Measurements from ENCODE around the gene NDUFB2.
A peak's percentile ranks its signal among the peaks of the same experiment; 100 is the strongest.

The NDUFB2 gene

DNA sequence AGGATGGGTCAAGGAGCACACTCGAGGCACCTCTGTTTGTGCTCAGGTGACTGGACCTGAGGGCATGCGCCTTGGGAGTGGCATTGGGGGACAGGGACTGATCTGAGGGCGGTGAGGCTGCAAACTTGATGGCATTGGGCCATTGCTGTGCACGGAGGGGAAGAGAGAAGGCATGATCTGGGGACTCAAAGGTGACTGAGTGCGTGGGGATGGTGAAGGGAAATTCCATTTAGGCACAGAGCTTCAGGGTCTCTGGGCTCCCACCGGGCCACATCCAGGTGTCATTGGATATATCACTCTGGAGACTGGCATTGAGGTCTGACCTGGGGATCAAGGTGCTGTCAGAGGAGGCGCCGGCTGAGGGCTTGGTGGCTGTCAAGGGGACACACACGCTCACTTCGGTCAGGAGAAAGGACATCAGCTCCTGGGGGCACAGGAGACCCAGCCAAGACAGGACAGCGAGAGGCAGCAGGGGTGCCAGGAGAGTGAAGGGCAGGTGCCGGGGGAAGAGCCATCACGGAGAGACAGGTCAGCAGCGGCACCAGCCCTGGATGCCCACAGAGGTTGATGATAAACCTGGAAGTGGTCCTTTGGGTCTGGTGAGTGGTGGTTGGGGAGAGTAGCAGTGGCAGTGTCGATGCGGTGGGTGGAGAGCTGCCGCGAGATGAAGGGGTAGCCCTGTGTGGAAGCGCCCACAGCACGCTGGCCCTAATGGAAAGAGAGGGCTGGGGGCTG is 18.3 kb upstream of the NDUFB2 start:
- WGBS, 2 experiments = 94 to 95% methylated on average over 20 of the region's 20 CpGs
- Histone ChIP-seq H3K4me3 (ENCODE audit: insufficient read depth, low read depth, low read length) (no peak overlapping the region), H3K9me3 (ENCODE audit: control insufficient read depth, low read length) (no peaks in the 10 kb centered on the region), H3K4me1 (ENCODE audit: control insufficient read depth, insufficient read depth, low read length) (peaks cover 1% of the 10 kb centered on the region), H3K27ac (ENCODE audit: insufficient read depth, low read depth, low read length, poor library complexity, severe bottlenecking) (no peak overlapping the region), H3K27me3 (ENCODE audit: control insufficient read depth, insufficient read depth, low read length, poor library complexity, severe bottlenecking) (peaks cover 15% of the 10 kb centered on the region), H3K36me3 (ENCODE audit: control insufficient read depth, insufficient read depth, low read length) (no peaks in the 10 kb centered on the region)

- no peaks in the 10 kb centered on the region for H3K36me3 ChIP-seq (ENCODE audit: control insufficient read depth, insufficient read depth, low read length)
- no peak overlapping the region for H3K4me3 ChIP-seq (ENCODE audit: insufficient read depth, low read depth, low read length)
- peaks cover 10% of the 10 kb centered on the region for H3K27me3 ChIP-seq (ENCODE audit: control insufficient read depth, insufficient read depth, low read length, poor library complexity, severe bottlenecking)
- 90 to 91% methylated on average over 7 of the region's 7 CpGs for WGBS, 2 experiments
- no peaks in the 10 kb centered on the region for H3K9me3 ChIP-seq (ENCODE audit: control insufficient read depth, low read length)
- H3K4me1 ChIP-seq (ENCODE audit: control insufficient read depth, insufficient read depth, low read length) = peaks cover 6% of the 10 kb centered on the region
- no peak overlapping the region for H3K27ac ChIP-seq (ENCODE audit: insufficient read depth, low read depth, low read length, poor library complexity, severe bottlenecking)
Measured at GRCh38 chr7:140678816-140679130, 17.7 kb upstream of the NDUFB2 start.

DNA sequence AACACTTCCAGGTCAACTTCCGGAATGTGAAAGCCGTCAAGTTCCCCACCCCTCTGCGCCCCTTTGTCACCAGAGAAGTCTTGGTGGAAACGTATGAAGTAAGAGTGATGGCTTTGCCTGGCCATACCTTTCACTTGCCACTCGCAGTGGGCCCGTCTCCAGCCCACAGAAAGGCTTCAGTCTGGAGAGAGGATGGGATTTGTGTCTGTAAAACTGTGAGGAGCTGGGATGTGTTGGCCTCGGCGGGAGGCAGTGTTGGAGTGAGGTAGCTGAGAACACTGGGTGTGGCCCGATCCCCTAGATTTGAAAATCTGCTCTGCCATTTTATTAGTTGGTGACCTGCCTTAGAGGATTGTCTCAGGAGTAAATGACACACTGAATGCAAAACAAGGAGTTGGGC is 17.3 kb upstream of the NDUFB2 start:
- Histone ChIP-seq H3K9me3 (ENCODE audit: control insufficient read depth, low read length) (no peaks in the 10 kb centered on the region), H3K4me1 (ENCODE audit: control insufficient read depth, insufficient read depth, low read length) (peaks cover 11% of the 10 kb centered on the region), H3K36me3 (ENCODE audit: control insufficient read depth, insufficient read depth, low read length) (no peaks in the 10 kb centered on the region), H3K27ac (ENCODE audit: insufficient read depth, low read depth, low read length, poor library complexity, severe bottlenecking) (no peak overlapping the region), H3K4me3 (ENCODE audit: insufficient read depth, low read depth, low read length) (no peak overlapping the region), H3K27me3 (ENCODE audit: control insufficient read depth, insufficient read depth, low read length, poor library complexity, severe bottlenecking) (peaks cover 6% of the 10 kb centered on the region)
- WGBS, 2 experiments = 94 to 95% methylated on average over 9 of the region's 9 CpGs

DNA sequence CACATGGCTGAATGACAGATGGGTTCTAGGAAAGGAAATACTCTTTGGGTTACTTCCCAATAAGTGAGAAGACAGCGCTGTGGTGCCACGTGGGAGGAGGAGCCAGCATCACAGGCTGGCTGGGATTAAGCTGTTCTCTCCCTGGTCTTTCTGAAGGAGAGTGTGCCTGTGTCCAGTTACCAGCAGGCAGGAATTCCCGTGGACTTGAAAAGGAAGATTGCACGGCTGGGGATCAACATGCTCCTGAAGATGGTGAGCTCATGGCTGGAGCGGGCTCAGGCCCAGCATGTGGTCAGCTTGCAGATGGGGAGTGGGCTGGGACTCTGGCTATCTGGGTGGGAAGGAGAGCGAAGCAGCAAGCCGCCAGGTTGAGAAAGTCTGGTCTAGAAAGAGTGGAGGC is 15.6 kb upstream of the NDUFB2 start:
- peaks cover 11% of the 10 kb centered on the region for H3K4me1 ChIP-seq (ENCODE audit: control insufficient read depth, insufficient read depth, low read length)
- no peak overlapping the region for H3K4me3 ChIP-seq (ENCODE audit: insufficient read depth, low read depth, low read length)
- H3K9me3 ChIP-seq (ENCODE audit: control insufficient read depth, low read length) = no peaks in the 10 kb centered on the region
- no peak overlapping the region for H3K27ac ChIP-seq (ENCODE audit: insufficient read depth, low read depth, low read length, poor library complexity, severe bottlenecking)
- no peaks in the 10 kb centered on the region for H3K36me3 ChIP-seq (ENCODE audit: control insufficient read depth, insufficient read depth, low read length)
- no peaks in the 10 kb centered on the region for H3K27me3 ChIP-seq (ENCODE audit: control insufficient read depth, insufficient read depth, low read length, poor library complexity, severe bottlenecking)
- 93 to 94% methylated on average over 7 of the region's 7 CpGs for WGBS, 2 experiments

DNA sequence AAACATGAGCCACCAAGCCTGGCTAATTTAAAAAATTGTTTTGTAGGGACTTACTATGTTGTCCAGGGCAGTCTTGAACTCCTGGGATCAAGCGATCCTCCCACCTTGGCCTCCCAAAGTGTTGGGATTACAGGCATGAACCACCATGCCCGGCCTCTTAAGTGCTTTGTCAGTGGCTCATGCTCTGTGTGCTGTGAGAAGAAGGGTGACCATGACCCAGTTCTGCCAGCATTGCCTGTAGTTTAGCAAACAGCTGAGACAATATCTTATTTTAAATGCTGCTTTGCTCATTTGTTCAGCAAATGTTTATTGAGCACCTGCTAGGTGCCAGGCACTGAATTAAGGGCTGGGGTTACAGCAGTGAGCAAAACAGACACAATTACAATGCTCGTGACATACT is 14.7 kb upstream of the NDUFB2 start:
- no peaks in the 10 kb centered on the region for H3K9me3 ChIP-seq (ENCODE audit: control insufficient read depth, low read length)
- H3K27me3 ChIP-seq (ENCODE audit: control insufficient read depth, insufficient read depth, low read length, poor library complexity, severe bottlenecking) = no peaks in the 10 kb centered on the region
- no peak overlapping the region for H3K4me3 ChIP-seq (ENCODE audit: insufficient read depth, low read depth, low read length)
- WGBS, 2 experiments = 94 to 95% methylated on average over 3 of the region's 3 CpGs
- no peaks in the 10 kb centered on the region for H3K36me3 ChIP-seq (ENCODE audit: control insufficient read depth, insufficient read depth, low read length)
- H3K27ac ChIP-seq (ENCODE audit: insufficient read depth, low read depth, low read length, poor library complexity, severe bottlenecking) = no peak overlapping the region
- H3K4me1 ChIP-seq (ENCODE audit: control insufficient read depth, insufficient read depth, low read length) = peaks cover 11% of the 10 kb centered on the region

DNA sequence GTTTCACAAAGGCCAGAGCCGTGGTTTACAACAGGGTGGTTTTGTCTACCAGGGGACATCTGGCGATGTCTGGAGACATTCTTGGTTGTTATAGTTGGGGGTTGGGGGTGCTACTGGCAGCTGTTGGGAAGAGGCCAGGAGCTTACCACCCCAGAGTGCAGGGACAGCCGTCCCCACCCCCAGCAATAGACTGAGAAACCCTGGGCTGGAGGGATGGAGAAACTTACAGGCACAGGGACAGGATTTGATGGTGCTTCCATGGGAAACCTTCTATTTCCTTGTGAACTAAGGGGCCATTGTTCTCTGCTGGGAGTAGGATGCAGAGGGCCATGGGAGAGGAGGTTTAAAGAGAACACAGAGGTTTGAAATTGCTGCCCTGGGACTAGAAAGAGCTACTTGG is 12.9 kb upstream of the NDUFB2 start:
- no peaks in the 10 kb centered on the region for H3K36me3 ChIP-seq (ENCODE audit: control insufficient read depth, insufficient read depth, low read length)
- no peak overlapping the region for H3K4me3 ChIP-seq (ENCODE audit: insufficient read depth, low read depth, low read length)
- peak overlapping the region; percentile 69 for H3K27ac ChIP-seq (ENCODE audit: insufficient read depth, low read depth, low read length, poor library complexity, severe bottlenecking)
- H3K9me3 ChIP-seq (ENCODE audit: control insufficient read depth, low read length) = no peaks in the 10 kb centered on the region
- peaks cover 11% of the 10 kb centered on the region for H3K4me1 ChIP-seq (ENCODE audit: control insufficient read depth, insufficient read depth, low read length)
- WGBS, 2 experiments = 43 to 51% methylated on average over 3 of the region's 3 CpGs
- H3K27me3 ChIP-seq (ENCODE audit: control insufficient read depth, insufficient read depth, low read length, poor library complexity, severe bottlenecking) = no peaks in the 10 kb centered on the region

- no peaks in the 10 kb centered on the region for H3K36me3 ChIP-seq (ENCODE audit: control insufficient read depth, insufficient read depth, low read length)
- H3K27me3 ChIP-seq (ENCODE audit: control insufficient read depth, insufficient read depth, low read length, poor library complexity, severe bottlenecking) = no peaks in the 10 kb centered on the region
- H3K27ac ChIP-seq (ENCODE audit: insufficient read depth, low read depth, low read length, poor library complexity, severe bottlenecking) = no peak overlapping the region
- H3K4me1 ChIP-seq (ENCODE audit: control insufficient read depth, insufficient read depth, low read length) = peaks cover 11% of the 10 kb centered on the region
- WGBS, 2 experiments = 95% methylated on average over 20 of the region's 20 CpGs
- H3K4me3 ChIP-seq (ENCODE audit: insufficient read depth, low read depth, low read length) = no peak overlapping the region
- no peaks in the 10 kb centered on the region for H3K9me3 ChIP-seq (ENCODE audit: control insufficient read depth, low read length)
Measured at GRCh38 chr7:140684066-140684950, 12.2 kb upstream of the NDUFB2 start.

- Histone ChIP-seq H3K4me3 (ENCODE audit: insufficient read depth, low read depth, low read length) (no peak overlapping the region), H3K9me3 (ENCODE audit: control insufficient read depth, low read length) (no peaks in the 10 kb centered on the region), H3K4me1 (ENCODE audit: control insufficient read depth, insufficient read depth, low read length) (peaks cover 11% of the 10 kb centered on the region), H3K27ac (ENCODE audit: insufficient read depth, low read depth, low read length, poor library complexity, severe bottlenecking) (no peak overlapping the region), H3K27me3 (ENCODE audit: control insufficient read depth, insufficient read depth, low read length, poor library complexity, severe bottlenecking) (no peaks in the 10 kb centered on the region), H3K36me3 (ENCODE audit: control insufficient read depth, insufficient read depth, low read length) (no peaks in the 10 kb centered on the region)
- WGBS, 2 experiments = 94% methylated on average over 10 of the region's 10 CpGs
Measured at GRCh38 chr7:140685407-140686087, 11.0 kb upstream of the NDUFB2 start.

DNA sequence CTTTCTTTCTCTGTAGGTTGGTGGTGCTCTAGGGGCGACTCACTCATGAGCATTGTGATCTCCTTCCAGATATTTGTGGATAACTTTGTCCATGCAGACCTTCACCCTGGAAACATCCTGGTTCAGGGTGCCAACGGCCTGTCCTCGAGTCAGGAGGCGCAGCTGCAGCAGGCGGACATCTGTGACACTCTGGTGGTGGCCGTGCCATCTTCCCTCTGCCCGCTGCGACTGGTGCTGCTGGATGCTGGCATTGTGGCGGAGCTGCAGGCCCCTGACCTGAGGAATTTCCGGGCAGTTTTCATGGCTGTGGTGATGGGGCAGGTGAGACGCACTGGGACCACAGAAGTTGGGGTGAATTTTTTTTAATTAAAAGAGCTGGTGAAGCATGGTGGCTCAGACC is 9.6 kb upstream of the NDUFB2 start:
- 95% methylated on average over 11 of the region's 11 CpGs for WGBS, 2 experiments
- H3K27ac ChIP-seq (ENCODE audit: insufficient read depth, low read depth, low read length, poor library complexity, severe bottlenecking) = no peak overlapping the region
- H3K36me3 ChIP-seq (ENCODE audit: control insufficient read depth, insufficient read depth, low read length) = no peaks in the 10 kb centered on the region
- no peaks in the 10 kb centered on the region for H3K9me3 ChIP-seq (ENCODE audit: control insufficient read depth, low read length)
- H3K27me3 ChIP-seq (ENCODE audit: control insufficient read depth, insufficient read depth, low read length, poor library complexity, severe bottlenecking) = no peaks in the 10 kb centered on the region
- no peak overlapping the region for H3K4me3 ChIP-seq (ENCODE audit: insufficient read depth, low read depth, low read length)
- peaks cover 11% of the 10 kb centered on the region for H3K4me1 ChIP-seq (ENCODE audit: control insufficient read depth, insufficient read depth, low read length)

GRCh38 chr7:140688341-140688740 is 8.2 kb upstream of the NDUFB2 start:
- Histone ChIP-seq H3K27me3 (ENCODE audit: control insufficient read depth, insufficient read depth, low read length, poor library complexity, severe bottlenecking) (no peaks in the 10 kb centered on the region), H3K4me3 (ENCODE audit: insufficient read depth, low read depth, low read length) (no peak overlapping the region), H3K9me3 (ENCODE audit: control insufficient read depth, low read length) (no peaks in the 10 kb centered on the region), H3K36me3 (ENCODE audit: control insufficient read depth, insufficient read depth, low read length) (no peaks in the 10 kb centered on the region), H3K27ac (ENCODE audit: insufficient read depth, low read depth, low read length, poor library complexity, severe bottlenecking) (no peak overlapping the region), H3K4me1 (ENCODE audit: control insufficient read depth, insufficient read depth, low read length) (peaks cover 9% of the 10 kb centered on the region)
- 93% methylated on average over 6 of the region's 6 CpGs for WGBS, 2 experiments
